GM21447 (cell line): ENCODE data around the gene MARCHF5.
"Not testable (repeated sequence)": the region's sequence is repeated elsewhere in the genome, so short reads cannot be mapped to it uniquely, and the experiment has no call there.

Experiments used
- ATAC-seq: cut with Tn5 transposase; IDR thresholded peaks from one replicate; pipeline ENCODE4 v1.9.1; 2021; ENCODE audit not compliant: unreplicated experiment

The MARCHF5 gene

GRCh38 chr10:92385831-92386230 is 94.9 kb downstream of the MARCHF5 start:
- ATAC-seq = no peak

GRCh38 chr10:92387289-92387940 is 96.4 kb downstream of the MARCHF5 start:
- no peak for ATAC-seq

GRCh38 chr10:92393173-92393572 is 102.2 kb downstream of the MARCHF5 start:
- ATAC-seq = not testable (repeated sequence)

GRCh38 chr10:92395271-92395670 is 104.3 kb downstream of the MARCHF5 start:
- ATAC-seq = no peak

- ATAC-seq = not testable (repeated sequence)
Measured at GRCh38 chr10:92402234-92402633, 111.3 kb downstream of the MARCHF5 start.
